Neural cell (in vitro differentiated cells): ENCODE results near the gene C10orf143. TPM values are rescaled to one million over a fixed set of nuclear protein-coding genes. Genes with fewer than 3 reads are reported as not detected.

ENCODE experiments used
- H2AFZ ChIP-seq: fragments of 200-600, 300-800 bp; sonication (generic), shearing (Covaris generic); 2 replicates; pipeline ENCODE4 v1.6.0; 2014; ENCODE audit warnings: low read depth, mild to moderate bottlenecking, antibody characterized with exemption, low read length, moderate library complexity
- H3F3A ChIP-seq: fragments of 200-600 bp; shearing (Covaris generic); 2 replicates; pipeline ENCODE4 v1.6.1; 2016; ENCODE audit warnings: mild to moderate bottlenecking, moderate library complexity, mixed read lengths, antibody characterized with exemption, low read length; ENCODE audit not compliant: insufficient read depth, poor library complexity, severe bottlenecking
- H3K27ac ChIP-seq: fragments of 200-600, 300-800 bp; sonication (generic), shearing (Covaris generic); 2 replicates; pipeline ENCODE4 v1.5.1; 2014; ENCODE audit warnings: mild to moderate bottlenecking, low read length, moderate library complexity
- H3K27me3 ChIP-seq: fragments of 300-800, 200-600 bp; sonication (generic), shearing (Covaris generic); 2 replicates; pipeline ENCODE4 v1.6.0; 2014; ENCODE audit warnings: mild to moderate bottlenecking, low read depth, low read length, moderate library complexity; ENCODE audit not compliant: insufficient read depth
- H3K36me3 ChIP-seq: fragments of 300-800, 200-600 bp; sonication (generic), shearing (Covaris generic); 2 replicates; pipeline ENCODE4 v1.5.1; 2014; ENCODE audit warnings: mild to moderate bottlenecking, antibody characterized with exemption, low read length, moderate library complexity; ENCODE audit not compliant: insufficient read depth
- H3K4me2 ChIP-seq: fragments of 300-800, 200-600 bp; sonication (generic), shearing (Covaris generic); 2 replicates; pipeline ENCODE4 v1.6.0; 2014; ENCODE audit warnings: mild to moderate bottlenecking, low read length
- H3K4me3 ChIP-seq: fragments of 300-800, 200-600 bp; sonication (generic), shearing (Covaris generic); 2 replicates; pipeline ENCODE4 v1.5.1; 2014; ENCODE audit warnings: mild to moderate bottlenecking, low read length, moderate library complexity
- H3K79me2 ChIP-seq: fragments of 200-600 bp; shearing (Covaris generic); replicated peaks from 2 replicates; pipeline ENCODE4 v1.6.0; 2014; ENCODE audit warnings: mild to moderate bottlenecking, low read length, moderate library complexity; ENCODE audit not compliant: insufficient read depth
- H3K9ac ChIP-seq: fragments of 300-800, 200-600 bp; sonication (generic), shearing (Covaris generic); 2 replicates; pipeline ENCODE4 v1.6.1; 2016; ENCODE audit warnings: mild to moderate bottlenecking, low read length, mixed read lengths
- H3K9me2 ChIP-seq: fragments of 200-600 bp; shearing (Covaris generic); 2 replicates; pipeline ENCODE4 v1.6.1; 2016; ENCODE audit warnings: mild to moderate bottlenecking, low read length, mixed read lengths; ENCODE audit not compliant: insufficient read depth
- H3K9me3 ChIP-seq: fragments of 200-600, 300-800 bp; sonication (generic), shearing (Covaris generic); 2 replicates; pipeline ENCODE4 v1.6.1; 2016; ENCODE audit warnings: mild to moderate bottlenecking, mixed run types, low read length, moderate library complexity, mixed read lengths
- H4K20me1 ChIP-seq: fragments of 200-600 bp; shearing (Covaris generic); 2 replicates; pipeline ENCODE4 v1.6.1; 2016; ENCODE audit warnings: mild to moderate bottlenecking, mixed run types; ENCODE audit not compliant: insufficient read depth
- EP300 ChIP-seq: fragments of 450-650 bp; conservative IDR thresholded peaks from 2 replicates; pipeline ENCODE4 v1.6.1; 2014; ENCODE audit warnings: antibody characterized with exemption, mild to moderate bottlenecking, moderate library complexity; ENCODE audit not compliant: poor library complexity, severe bottlenecking
- EZH2 ChIP-seq: fragments of 200-600, 300-800 bp; shearing (Covaris generic), sonication (generic); IDR thresholded peaks from 2 replicates; pipeline ENCODE4 v1.6.1; 2014; ENCODE audit warnings: antibody characterized with exemption, low read length, borderline replicate concordance, mild to moderate bottlenecking; ENCODE audit not compliant: insufficient read depth, poor library complexity, severe bottlenecking
- MXI1 ChIP-seq: fragments of 450-650 bp; conservative IDR thresholded peaks from 2 replicates; pipeline ENCODE4 v1.6.1; 2014; ENCODE audit warnings: antibody characterized with exemption, mild to moderate bottlenecking; ENCODE audit not compliant: poor library complexity, severe bottlenecking
- POLR2AphosphoS5 ChIP-seq: IDR thresholded peaks from 2 replicates; pipeline ENCODE4 v1.6.1; 2012
- RAD21 ChIP-seq: fragments of 450-650 bp; conservative IDR thresholded peaks from 2 replicates; pipeline ENCODE4 v1.6.1; 2014; ENCODE audit warnings: antibody characterized with exemption, mild to moderate bottlenecking, moderate library complexity
- SMC3 ChIP-seq: fragments of 450-650 bp; conservative IDR thresholded peaks from 2 replicates; pipeline ENCODE4 v1.6.1; 2014; ENCODE audit warnings: antibody characterized with exemption, mild to moderate bottlenecking, moderate library complexity; ENCODE audit not compliant: poor library complexity
- TAF1 ChIP-seq: IDR thresholded peaks from 2 replicates; pipeline ENCODE4 v1.6.1; 2012; ENCODE audit warnings: low read depth
- polyA plus RNA-seq: library from polyadenylated mRNA; depleted of rRNA; stranded (reverse); fragments of >200 nt; gene quantifications from 2 replicates; pipeline ENCODE4 v1.2.3, GENCODE V29; 2014
- TF ChIP-seq, protein P1 (sequence below): fragments of 450-650 bp; IDR thresholded peaks from 2 replicates; pipeline ENCODE4 v1.5.1; 2014; ENCODE audit warnings: antibody characterized with exemption, mild to moderate bottlenecking, moderate library complexity; ENCODE audit not compliant: poor library complexity, severe bottlenecking
- TF ChIP-seq, protein P2 (sequence below): IDR thresholded peaks from 2 replicates; pipeline ENCODE4 v1.6.1; 2012; ENCODE audit warnings: borderline replicate concordance

Gene C10orf143
- polyA plus RNA-seq, 1 donor from 2014 or later: 1.4 TPM

- Histone ChIP-seq H3F3A (no peaks in the 10 kb centered on the region), H3K4me3 (no peak overlapping the region), H3K79me2 (no peaks in the 10 kb centered on the region), H3K36me3 (no peaks in the 10 kb centered on the region), H2AFZ (no peak overlapping the region), H4K20me1 (no peaks in the 10 kb centered on the region), H3K9me2 (no peaks in the 10 kb centered on the region), H3K4me2 (no peak overlapping the region), H3K9ac (no peak overlapping the region), H3K27me3 (no peaks in the 10 kb centered on the region), H3K27ac (no peak overlapping the region), H3K9me3 (no peaks in the 10 kb centered on the region)
- TF ChIP-seq EP300 (no peak), MXI1 (no peak), POLR2AphosphoS5 (no peak), SMC3 (no peak), TAF1 (no peak), EZH2 (no peak), RAD21 (no peak)
- TF ChIP-seq, protein P1, sequence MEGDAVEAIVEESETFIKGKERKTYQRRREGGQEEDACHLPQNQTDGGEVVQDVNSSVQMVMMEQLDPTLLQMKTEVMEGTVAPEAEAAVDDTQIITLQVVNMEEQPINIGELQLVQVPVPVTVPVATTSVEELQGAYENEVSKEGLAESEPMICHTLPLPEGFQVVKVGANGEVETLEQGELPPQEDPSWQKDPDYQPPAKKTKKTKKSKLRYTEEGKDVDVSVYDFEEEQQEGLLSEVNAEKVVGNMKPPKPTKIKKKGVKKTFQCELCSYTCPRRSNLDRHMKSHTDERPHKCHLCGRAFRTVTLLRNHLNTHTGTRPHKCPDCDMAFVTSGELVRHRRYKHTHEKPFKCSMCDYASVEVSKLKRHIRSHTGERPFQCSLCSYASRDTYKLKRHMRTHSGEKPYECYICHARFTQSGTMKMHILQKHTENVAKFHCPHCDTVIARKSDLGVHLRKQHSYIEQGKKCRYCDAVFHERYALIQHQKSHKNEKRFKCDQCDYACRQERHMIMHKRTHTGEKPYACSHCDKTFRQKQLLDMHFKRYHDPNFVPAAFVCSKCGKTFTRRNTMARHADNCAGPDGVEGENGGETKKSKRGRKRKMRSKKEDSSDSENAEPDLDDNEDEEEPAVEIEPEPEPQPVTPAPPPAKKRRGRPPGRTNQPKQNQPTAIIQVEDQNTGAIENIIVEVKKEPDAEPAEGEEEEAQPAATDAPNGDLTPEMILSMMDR: no peak
- TF ChIP-seq, protein P2, sequence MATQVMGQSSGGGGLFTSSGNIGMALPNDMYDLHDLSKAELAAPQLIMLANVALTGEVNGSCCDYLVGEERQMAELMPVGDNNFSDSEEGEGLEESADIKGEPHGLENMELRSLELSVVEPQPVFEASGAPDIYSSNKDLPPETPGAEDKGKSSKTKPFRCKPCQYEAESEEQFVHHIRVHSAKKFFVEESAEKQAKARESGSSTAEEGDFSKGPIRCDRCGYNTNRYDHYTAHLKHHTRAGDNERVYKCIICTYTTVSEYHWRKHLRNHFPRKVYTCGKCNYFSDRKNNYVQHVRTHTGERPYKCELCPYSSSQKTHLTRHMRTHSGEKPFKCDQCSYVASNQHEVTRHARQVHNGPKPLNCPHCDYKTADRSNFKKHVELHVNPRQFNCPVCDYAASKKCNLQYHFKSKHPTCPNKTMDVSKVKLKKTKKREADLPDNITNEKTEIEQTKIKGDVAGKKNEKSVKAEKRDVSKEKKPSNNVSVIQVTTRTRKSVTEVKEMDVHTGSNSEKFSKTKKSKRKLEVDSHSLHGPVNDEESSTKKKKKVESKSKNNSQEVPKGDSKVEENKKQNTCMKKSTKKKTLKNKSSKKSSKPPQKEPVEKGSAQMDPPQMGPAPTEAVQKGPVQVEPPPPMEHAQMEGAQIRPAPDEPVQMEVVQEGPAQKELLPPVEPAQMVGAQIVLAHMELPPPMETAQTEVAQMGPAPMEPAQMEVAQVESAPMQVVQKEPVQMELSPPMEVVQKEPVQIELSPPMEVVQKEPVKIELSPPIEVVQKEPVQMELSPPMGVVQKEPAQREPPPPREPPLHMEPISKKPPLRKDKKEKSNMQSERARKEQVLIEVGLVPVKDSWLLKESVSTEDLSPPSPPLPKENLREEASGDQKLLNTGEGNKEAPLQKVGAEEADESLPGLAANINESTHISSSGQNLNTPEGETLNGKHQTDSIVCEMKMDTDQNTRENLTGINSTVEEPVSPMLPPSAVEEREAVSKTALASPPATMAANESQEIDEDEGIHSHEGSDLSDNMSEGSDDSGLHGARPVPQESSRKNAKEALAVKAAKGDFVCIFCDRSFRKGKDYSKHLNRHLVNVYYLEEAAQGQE: no peak
Measured at GRCh38 chr10:130037169-130037661, 73.4 kb downstream of the C10orf143 start.

GRCh38 chr10:130036296-130037065 is 74.1 kb downstream of the C10orf143 start:
- Histone ChIP-seq H4K20me1 (no peaks in the 10 kb centered on the region), H3K4me3 (no peak overlapping the region), H3K4me2 (no peak overlapping the region), H3K9ac (no peak overlapping the region), H3F3A (no peaks in the 10 kb centered on the region), H3K27ac (no peak overlapping the region), H3K79me2 (no peaks in the 10 kb centered on the region), H3K9me2 (no peaks in the 10 kb centered on the region), H3K27me3 (no peaks in the 10 kb centered on the region), H3K36me3 (no peaks in the 10 kb centered on the region), H3K9me3 (no peaks in the 10 kb centered on the region), H2AFZ (no peak overlapping the region)
- TF ChIP-seq, protein P2: no peak
- no peak for TF ChIP-seq RAD21
- no peak for TF ChIP-seq TAF1
- TF ChIP-seq, protein P1: no peak
- no peak for TF ChIP-seq SMC3
- no peak for TF ChIP-seq POLR2AphosphoS5
- no peak for TF ChIP-seq MXI1
- no peak for TF ChIP-seq EZH2
- TF ChIP-seq EP300: no peak
